Upper lobe of right lung (tissue), 1 donor: ENCODE results near the gene NOTCH1. TPM values are rescaled to one million over a fixed set of nuclear protein-coding genes. Genes with fewer than 3 reads are reported as not detected.
A peak's percentile ranks its signal among the peaks of the same experiment; 100 is the strongest.

Experiments used
- ATAC-seq: fragments of 200-7000 bp; cut with Tn5 transposase; one replicate; pipeline ENCODE4 v1.9.1; 2020; ENCODE audit warnings: mild to moderate bottlenecking, moderate library complexity
- DNase-seq: peaks from one replicate; pipeline ENCODE4 v3.0.0-alpha.2; 2020
- H3K27ac ChIP-seq: fragments of 200-600 bp; one replicate; pipeline ENCODE4 v1.8.0; 2022
- H3K27me3 ChIP-seq: fragments of 200-600 bp; one replicate; pipeline ENCODE4 v1.8.0; 2022; ENCODE audit warnings: mild to moderate bottlenecking
- H3K36me3 ChIP-seq: fragments of 200-600 bp; one replicate; pipeline ENCODE4 v1.8.0; 2022
- H3K4me1 ChIP-seq: fragments of 200-600 bp; one replicate; pipeline ENCODE4 v1.8.0; 2022
- H3K4me3 ChIP-seq: fragments of 200-600 bp; one replicate; pipeline ENCODE4 v1.8.0; 2022; ENCODE audit warnings: mild to moderate bottlenecking
- H3K9me3 ChIP-seq: fragments of 200-600 bp; one replicate; pipeline ENCODE4 v1.8.0; 2022
- CTCF ChIP-seq: fragments of 200-600 bp; IDR thresholded peaks from one replicate; pipeline ENCODE4 v1.8.0; 2022; ENCODE audit warnings: antibody characterized with exemption
- intact Hi-C: fragments of 100-400 bp; cut with DNase I; formaldehyde crosslinking; loops from one replicate; pipeline ENCODE4 v1.11.0; 2022
- total RNA-seq: library from RNA; stranded (reverse); fragmentation: NEBNext Ultra II Directional; extraction: Animal tissue kit (Norgen Biotek cat#: 25700); gene quantifications from one replicate; pipeline ENCODE4 v1.2.1, GENCODE V29; 2021
- donor health status: DM: no; HTN: yes; CAD: no; lungs with severe emphysema.

The NOTCH1 gene
- total RNA-seq, 1 donor from 2014 or later = 114 TPM

GRCh38 chr9:136545692-136545964, 220 bp downstream of the NOTCH1 start:
- Histone ChIP-seq H3K27me3 (no peaks in the 10 kb centered on the region), H3K4me1 (peaks cover 39% of the 10 kb centered on the region), H3K27ac (peak overlapping the region; percentile 86), H3K4me3 (peak overlapping the region; percentile 86), H3K9me3 (no peaks in the 10 kb centered on the region), H3K36me3 (peaks cover 10% of the 10 kb centered on the region)
- no peak for ATAC-seq
- TF ChIP-seq CTCF = no peak
- DNase-seq = no peak
- intact Hi-C loops = loop anchor here (10.0 kb wide), 1 partner anchor 79 kb away; no protein-coding TSS in a partner anchor

GRCh38 chr9:136544964-136545691, 720 bp downstream of the NOTCH1 start:
- ATAC-seq (no peak), DNase-seq (no peak)
- peaks cover 39% of the 10 kb centered on the region for H3K4me1 ChIP-seq
- H3K4me3 ChIP-seq = peak overlapping the region; percentile 86
- no peak for TF ChIP-seq CTCF
- intact Hi-C loops = loop anchor here (10.0 kb wide), 1 partner anchor 80 kb away; no protein-coding TSS in a partner anchor
- peak overlapping the region; percentile 86 for H3K27ac ChIP-seq
- peaks cover 12% of the 10 kb centered on the region for H3K36me3 ChIP-seq
- no peaks in the 10 kb centered on the region for H3K9me3 ChIP-seq
- no peaks in the 10 kb centered on the region for H3K27me3 ChIP-seq

- Histone ChIP-seq H3K9me3 (no peaks in the 10 kb centered on the region), H3K4me1 (peaks cover 45% of the 10 kb centered on the region), H3K27me3 (no peaks in the 10 kb centered on the region), H3K36me3 (peaks cover 12% of the 10 kb centered on the region), H3K27ac (peak overlapping the region; percentile 86), H3K4me3 (peak overlapping the region; percentile 86)
- intact Hi-C loops = loop anchor here (10.0 kb wide), 1 partner anchor 80 kb away; no protein-coding TSS in a partner anchor
- no peak for TF ChIP-seq CTCF
- ATAC-seq (peak; percentile 2), DNase-seq (peak; percentile 87)
These were observed 1.3 kb downstream of the NOTCH1 start for GRCh38 chr9:136544548-136544963.

- peak overlapping the region; percentile 86 for H3K27ac ChIP-seq
- H3K9me3 ChIP-seq = no peaks in the 10 kb centered on the region
- intact Hi-C loops = loop anchor here (10.0 kb wide), 1 partner anchor 81 kb away; no protein-coding TSS in a partner anchor
- H3K27me3 ChIP-seq = no peaks in the 10 kb centered on the region
- H3K4me3 ChIP-seq = peak overlapping the region; percentile 86
- no peak for TF ChIP-seq CTCF
- H3K36me3 ChIP-seq = peaks cover 12% of the 10 kb centered on the region
- no peak for ATAC-seq
- no peak for DNase-seq
- H3K4me1 ChIP-seq = peaks cover 50% of the 10 kb centered on the region
These were observed 1.9 kb downstream of the NOTCH1 start for GRCh38 chr9:136543830-136544547.

GRCh38 chr9:136543280-136543679, 2.6 kb downstream of the NOTCH1 start:
- no peak overlapping the region for H3K27ac ChIP-seq
- DNase-seq = no peak
- no peaks in the 10 kb centered on the region for H3K27me3 ChIP-seq
- TF ChIP-seq CTCF = no peak
- no peaks in the 10 kb centered on the region for H3K9me3 ChIP-seq
- peaks cover 58% of the 10 kb centered on the region for H3K4me1 ChIP-seq
- ATAC-seq = no peak
- peaks cover 12% of the 10 kb centered on the region for H3K36me3 ChIP-seq
- intact Hi-C loops = loop anchor here (10.0 kb wide), 1 partner anchor 82 kb away; no protein-coding TSS in a partner anchor
- H3K4me3 ChIP-seq = peak overlapping the region; percentile 86
